Stimulated activated CD8-positive, alpha-beta memory T cell treated with anti-CD3 and anti-CD28 coated beads, Interleukin-4, amount 100 ng/mL, for 24 hours (primary cell): ENCODE results near the gene CTSW.
A peak's percentile ranks its signal among the peaks of the same experiment; 100 is the strongest.

Experiments
- DNase-seq: peaks from one replicate; pipeline ENCODE4 v3.0.0-alpha.2; 2020; ENCODE audit warnings: low read depth

CTSW gene

GRCh38 chr11:65903068-65903481, 23.4 kb downstream of the CTSW start:
- no peak for DNase-seq

GRCh38 chr11:65903715-65904114, 24.1 kb downstream of the CTSW start:
- no peak for DNase-seq

DNA sequence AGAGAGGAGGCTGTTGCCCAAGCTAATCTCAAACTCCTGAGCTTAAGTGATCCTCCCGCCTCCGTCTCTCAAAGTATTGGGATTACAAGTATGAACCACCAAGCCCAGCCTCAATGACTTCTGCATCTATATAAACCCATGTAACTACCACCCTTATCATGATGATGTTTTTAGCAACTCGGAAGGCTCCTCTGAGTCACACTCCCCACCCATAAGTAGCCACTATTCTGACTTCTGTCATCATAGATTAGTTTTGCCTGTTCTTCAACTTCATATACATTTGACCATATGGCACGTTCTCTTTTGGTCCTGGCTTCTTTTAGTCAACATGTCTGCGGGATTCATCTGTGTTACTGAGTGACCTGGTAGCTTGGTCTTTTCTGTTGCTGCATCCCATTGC, 27.0 kb downstream of the CTSW start:
- no peak for DNase-seq

DNA sequence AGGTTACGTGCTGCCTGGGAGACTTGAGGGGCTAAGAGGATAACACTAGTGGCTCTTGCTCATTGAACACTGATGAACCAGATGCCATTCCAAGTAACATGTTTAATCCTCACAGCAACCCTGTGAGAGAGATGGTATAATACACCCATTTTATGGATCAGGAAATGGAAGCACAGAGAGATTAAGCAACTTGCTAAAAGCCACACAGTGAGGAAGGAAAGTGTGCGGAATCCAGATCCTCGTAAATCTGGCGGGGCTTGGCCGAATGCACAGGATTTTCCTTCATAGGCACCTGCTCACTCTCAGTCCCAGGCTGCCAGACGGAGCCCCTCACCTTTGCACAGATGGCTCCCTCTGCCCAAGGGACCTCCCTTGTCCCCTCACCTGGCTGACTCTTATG, 28.2 kb downstream of the CTSW start:
- DNase-seq = no peak

GRCh38 chr11:65911682-65912568, 32.3 kb downstream of the CTSW start:
- DNase-seq = no peak

- no peak for DNase-seq
Observed at GRCh38 chr11:65912845-65913244, 33.2 kb downstream of the CTSW start.

- no peak for DNase-seq
Observed at GRCh38 chr11:65915101-65915820, 35.6 kb downstream of the CTSW start.

GRCh38 chr11:65915821-65916251, 36.2 kb downstream of the CTSW start:
- no peak for DNase-seq

GRCh38 chr11:65916391-65916790, 36.8 kb downstream of the CTSW start:
- DNase-seq = no peak

DNA sequence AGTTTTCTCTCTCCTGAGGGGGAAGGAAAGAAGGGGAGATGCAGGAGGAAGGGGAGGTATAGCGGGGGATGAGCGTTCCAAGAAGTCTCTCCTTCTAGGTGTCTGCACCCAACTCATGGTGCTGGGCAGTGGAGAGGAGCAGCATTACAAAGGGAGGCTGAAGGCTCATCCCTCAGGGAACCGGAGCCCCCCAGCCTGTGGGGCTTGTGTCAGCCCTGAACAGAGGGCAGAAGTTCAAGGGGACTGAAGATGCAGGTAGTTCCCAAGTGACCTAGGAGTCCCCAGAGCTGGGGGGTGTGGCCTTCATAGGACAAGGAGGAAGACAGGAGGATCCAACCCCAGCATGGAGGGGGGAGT, 37.4 kb downstream of the CTSW start:
- no peak for DNase-seq

DNA sequence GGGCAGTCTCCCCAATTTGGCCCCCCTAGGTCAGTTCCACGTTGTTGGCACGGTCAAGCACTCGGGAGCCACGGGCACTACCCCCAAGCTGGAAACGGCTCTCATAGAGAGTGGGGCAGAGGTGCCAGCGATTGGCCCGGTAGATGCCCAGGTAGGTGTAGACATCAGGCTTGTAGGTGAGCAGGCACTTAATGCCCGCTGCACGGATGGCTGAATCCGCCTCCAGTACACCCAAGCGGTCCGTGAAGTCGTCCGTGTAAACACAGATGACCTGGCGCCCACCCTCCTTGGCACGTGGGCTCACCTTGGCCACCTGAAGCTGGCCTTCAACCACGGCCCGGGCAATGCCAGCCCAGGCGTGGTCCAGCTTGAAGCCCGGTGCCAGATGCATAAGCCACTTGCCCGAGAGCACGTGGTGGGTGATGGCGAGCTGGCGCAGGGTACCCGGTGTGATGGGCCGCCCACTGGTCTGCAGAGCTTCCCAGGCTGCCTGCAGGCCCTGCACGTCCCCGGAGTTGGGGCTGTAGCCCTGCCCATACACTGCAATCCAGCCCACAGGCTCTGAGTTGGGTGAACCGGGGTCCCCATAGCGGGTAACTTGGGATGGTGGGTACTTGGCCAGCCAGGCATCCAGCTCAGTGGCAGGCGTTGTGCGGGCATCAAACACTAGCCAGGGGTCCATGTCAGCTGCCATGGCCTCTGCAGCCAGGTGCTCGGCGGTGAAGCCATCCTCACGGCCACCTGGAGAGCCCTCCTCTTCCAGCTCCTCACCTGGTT, 38.0 kb downstream of the CTSW start:
- DNase-seq = no peak

DNA sequence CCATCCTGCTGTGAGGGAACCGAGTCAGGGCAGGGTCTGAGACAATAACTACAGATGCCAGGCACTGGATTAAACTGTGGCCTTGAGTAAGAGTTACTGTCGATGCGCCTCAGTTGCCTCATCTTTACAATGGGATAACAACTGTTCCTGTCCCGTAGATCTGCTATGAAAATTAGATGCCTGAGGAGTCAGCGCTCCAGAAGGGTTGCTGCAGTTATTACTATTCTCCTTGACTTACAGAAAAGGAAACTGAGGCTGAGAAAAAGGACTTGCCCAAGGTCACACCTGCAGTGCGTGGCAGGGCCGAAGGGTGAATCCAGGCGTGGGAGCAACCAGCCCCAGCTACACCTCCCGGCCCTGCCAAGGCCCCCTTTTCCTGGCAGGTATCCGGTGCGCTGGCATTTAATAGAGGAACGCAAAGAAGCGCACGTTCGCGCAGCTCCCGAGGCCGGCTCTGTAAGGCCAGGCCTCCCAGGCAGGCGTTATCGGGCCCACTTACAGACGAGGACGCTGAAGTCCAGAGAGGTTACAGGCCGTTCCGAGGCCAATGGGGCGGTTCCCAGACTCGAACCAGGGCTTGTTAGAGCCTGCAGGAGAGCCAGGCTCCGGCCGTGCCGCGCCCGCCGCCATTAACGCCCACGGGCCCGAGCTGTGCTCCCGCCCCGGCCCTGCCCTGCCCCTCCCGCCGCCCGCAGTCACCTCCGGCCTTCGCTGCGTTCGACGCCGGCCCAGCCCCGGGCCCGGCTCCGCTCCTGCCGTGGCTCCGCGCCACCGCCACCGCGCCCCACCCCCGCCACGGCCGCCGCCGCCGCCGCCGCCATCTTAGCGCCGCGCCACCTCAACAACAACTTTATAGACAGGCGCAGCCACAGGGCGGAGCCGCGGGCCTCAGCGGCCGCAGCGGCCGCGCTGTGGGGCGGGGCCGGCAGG, 38.8 kb downstream of the CTSW start, which contains the start of gene C11orf68:
C11orf68 (minus strand) TSS at position 852 of the 930 bp plus-strand sequence; CDS start at position 821, 31 bp downstream.
- no peak for DNase-seq

DNA sequence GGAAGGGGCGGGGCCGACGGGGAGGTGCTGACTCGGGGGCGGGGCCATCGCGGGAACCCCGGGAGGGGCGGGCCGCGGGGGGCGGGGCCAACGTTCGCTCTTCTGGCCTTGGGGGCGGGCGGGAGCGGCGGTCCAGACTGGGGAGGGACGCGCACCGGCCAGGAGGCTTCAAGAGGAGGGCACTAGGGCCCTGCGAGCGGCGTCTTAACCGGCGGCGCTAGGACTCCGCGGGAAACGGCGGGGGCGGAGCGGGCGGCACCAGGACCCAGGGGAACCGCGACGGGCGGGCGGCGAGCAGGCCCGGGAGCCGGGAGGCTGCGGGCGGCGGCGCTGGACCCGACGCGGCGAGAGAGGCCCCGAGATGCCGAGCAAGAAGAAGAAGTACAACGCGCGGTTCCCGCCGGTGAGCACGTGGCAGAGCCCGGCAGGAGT, 39.5 kb downstream of the CTSW start, which contains the start of gene DRAP1:
DRAP1 (plus strand) TSS at position 286 of the 432 bp plus-strand sequence; CDS start at position 362, 76 bp downstream.
- peak; percentile 98 for DNase-seq

DNA sequence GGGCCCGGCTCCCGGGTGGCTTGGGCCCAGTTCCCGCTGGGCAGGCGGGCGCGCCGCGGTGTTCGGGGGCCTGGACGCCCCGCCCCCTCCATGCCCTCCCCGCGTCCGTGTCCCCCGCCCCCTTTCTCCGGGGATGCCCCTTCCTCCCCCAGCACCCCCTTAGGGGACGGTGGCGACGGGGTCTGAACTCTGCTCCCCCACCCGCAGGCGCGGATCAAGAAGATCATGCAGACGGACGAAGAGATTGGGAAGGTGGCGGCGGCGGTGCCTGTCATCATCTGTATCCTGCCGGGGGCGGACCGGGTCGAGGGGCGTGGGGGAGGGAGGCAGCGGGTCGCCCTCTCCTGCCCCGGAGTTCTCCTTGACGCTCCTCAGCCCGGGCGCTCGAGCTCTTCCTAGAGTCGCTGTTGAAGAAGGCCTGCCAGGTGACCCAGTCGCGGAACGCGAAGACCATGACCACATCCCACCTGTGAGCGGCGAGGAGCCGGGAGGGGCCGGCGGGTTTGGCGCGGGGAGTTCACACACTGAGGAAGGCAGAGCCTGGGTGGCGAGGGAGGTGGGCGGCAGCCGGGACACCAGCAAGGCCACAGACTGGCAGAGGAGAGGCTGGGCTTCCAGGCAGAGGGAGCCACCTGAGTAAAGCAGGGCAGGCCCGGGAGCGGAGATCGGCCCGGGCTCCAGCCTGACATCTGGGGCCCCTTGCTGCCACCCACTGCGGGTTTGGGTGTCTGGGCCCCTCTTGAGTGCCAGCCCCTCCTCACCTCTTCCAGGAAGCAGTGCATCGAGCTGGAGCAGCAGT, 40.1 kb downstream of the CTSW start:
- peak; percentile 54 for DNase-seq

DNA sequence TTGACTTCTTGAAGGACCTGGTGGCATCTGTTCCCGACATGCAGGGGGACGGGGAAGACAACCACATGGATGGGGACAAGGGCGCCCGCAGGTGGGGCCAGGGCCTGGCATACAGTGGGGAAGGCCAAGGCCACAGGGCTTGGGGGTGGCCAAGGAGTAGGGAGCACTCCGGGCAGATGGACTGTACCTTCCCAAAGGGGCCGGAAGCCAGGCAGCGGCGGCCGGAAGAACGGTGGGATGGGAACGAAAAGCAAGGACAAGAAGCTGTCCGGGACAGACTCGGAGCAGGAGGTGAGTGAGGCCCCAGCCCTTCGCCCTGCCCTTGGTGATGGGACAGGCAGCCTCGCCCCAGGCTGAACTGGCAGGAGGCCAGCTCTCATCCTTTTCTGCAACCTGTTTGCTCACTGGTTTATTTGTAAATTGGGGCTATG, 40.8 kb downstream of the CTSW start:
- DNase-seq = no peak

DNA sequence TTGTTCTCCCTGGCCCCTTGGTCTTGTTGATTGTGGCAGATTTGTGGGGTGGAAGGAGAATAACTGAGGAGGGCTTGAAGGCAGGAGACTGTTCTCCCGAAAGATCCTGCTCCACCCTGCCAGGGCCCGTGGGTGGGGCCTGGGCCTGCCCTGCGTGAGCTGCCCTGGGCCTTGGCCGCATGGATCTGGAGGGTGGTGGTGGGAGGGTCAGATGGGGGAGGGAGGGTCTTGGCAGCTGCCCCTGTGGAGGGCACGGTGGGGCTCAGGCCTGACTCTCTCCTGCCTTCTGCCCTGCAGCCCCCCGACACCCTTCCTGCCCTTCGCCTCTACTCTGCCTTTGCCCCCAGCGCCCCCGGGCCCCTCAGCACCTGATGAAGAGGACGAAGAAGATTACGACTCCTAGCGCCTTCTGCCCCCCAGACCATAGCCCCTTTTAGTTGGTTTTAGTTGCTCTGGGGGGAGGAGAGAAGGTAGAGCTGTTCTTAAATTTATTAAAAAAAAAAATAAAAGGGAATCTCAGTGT, 41.5 kb downstream of the CTSW start:
- no peak for DNase-seq

- DNase-seq = no peak
Observed at GRCh38 chr11:65921876-65922275, 42.2 kb downstream of the CTSW start.

- no peak for DNase-seq
Observed at GRCh38 chr11:65922565-65922964, 42.9 kb downstream of the CTSW start.

DNA sequence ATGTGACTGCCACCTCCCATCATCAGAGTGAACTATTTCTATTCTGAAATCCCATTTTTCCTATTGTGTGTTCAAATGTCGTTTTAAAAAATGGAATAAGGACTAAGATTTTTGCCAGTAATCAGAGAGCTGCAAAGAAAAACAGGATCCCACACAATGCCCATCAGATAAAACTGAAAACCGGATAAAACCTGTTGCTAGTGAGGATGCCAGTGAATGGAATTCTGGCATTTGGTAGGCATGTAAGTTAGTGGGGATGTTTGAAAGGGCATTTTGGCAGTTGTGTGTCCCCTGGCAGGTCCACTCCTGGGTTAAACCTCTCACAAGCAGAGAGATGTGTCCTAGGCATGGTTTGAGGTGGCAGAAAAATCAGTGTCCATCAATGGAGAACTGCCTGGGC, 45.8 kb downstream of the CTSW start:
- no peak for DNase-seq

DNA sequence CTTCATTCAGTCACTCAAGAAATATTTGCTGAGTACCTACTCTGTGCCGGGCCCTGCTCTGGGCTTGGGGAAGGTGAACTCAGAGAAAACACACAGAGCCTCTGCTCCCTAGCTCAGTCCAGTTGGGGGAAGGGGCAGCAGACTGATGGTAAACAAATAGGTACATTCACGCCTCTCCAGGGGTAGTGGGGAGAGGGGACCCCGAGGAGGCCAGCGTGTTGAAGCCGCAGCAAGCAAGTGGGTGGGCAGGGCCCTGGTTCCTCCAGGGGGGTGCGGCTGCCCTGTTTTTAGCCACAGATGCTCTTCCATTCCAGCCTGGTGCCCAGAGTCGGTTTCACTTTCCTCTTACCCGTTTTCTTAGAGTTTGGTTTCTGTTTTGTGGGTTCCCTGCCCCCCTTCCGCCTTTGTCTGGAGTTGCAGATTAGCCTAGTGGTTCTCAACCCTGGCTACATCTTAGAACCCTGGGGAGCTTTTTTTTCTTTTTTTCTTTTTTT, 48.3 kb downstream of the CTSW start:
- DNase-seq = peak; percentile 59
